IPS-11a (cell line): ENCODE results near the gene MSH5.

Experiments used
- H3K4me3 ChIP-seq: one replicate; pipeline ENCODE4 v1.5.1; 2013; ENCODE audit warnings: low read depth, low read length, control low read depth

The MSH5 gene

DNA sequence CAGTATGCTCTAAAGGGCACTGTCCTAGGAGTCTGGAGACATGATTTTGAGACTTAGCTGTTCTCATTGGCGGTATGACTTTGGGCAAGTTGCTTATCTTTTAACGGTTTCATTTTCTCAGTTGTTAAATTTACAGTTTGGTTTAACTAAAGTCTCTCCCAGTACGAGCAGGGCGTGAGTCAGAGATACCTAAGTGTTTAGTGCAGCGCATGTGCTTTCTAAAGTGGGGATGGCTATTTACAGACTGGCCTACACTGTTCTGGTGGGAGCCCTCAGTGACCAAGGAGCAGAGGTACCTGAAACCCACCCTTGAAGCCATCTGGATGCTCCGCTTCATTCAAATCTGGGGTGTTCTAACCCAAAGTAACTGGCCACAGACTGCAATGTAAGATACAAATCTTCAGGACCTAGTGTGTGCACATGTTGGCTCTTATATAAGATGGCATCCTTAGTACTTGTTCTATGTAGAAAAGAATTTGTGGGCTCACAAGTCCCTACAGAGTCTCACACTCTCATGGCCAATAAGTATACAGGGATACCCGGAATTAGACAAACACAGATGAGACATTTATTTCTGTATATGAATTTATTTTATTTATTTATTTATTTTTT is 10.7 kb downstream of the MSH5 start:
- H3K4me3 ChIP-seq, result no peak overlapping the region

DNA sequence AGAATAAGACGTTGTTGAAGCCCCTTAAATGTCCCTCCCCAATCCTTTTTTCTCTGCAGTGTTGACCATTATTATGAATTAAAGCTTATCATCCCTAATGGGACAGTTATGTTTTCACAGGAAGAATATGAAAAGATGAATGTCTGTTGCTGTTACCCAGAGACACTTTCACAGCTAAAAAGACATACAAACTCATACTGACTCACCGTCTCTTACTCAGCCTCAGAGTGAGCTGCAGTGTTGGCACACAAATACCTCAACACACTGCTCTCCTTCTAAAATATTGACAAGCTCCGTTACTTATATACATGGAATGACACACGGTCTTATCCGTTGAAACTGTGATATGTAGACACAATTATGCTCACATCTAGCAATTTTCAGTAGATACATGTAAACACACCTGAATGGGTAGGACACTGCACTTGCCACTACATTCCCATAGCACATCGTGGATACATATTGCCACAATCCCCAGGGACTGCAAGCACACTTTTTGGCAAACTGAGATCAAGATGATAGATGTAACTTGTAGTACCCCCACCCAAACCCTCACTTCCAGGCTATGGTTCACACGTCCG is 13.0 kb downstream of the MSH5 start:
- H3K4me3 ChIP-seq, result no peak overlapping the region

DNA sequence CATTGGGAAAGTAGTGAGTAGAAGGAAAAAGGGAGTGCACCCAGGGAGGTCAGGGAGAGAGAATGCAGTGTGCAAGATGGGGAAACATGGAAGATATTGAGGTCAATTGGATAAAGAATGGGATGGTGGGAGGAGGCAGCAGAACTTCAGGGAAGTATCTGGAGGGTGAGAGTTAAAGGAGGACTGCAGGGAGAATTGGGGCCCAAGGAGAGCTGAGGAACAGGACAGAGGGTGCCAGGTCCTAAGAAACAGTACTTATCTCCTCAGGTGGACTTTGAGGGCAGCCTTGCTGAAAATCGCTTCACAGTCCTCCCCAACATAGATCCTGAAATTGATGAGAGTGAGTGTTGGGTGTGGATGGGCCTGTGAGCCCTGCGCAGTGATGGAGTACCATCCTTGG is 18.5 kb downstream of the MSH5 start:
- H3K4me3 ChIP-seq, result no peak overlapping the region

DNA sequence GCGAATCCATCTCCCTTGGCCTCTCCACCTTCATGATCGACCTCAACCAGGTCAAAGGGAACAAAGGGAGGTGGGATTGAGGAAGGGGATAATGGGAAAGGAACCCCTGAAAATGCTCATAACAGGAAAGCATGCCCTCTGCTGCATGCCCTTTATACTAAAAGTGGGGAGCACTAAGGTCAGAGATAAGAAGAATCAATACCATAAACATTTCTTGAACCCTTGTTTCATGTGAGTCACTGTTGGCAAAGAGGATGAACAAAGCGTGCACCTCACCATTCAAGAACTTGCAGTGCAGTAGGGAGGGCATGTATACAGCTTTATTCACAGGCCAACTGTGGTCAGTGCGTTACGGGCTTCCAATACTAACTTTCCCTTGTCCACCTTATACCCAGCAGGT is 21.0 kb downstream of the MSH5 start:
- H3K4me3 ChIP-seq, result no peak overlapping the region

DNA sequence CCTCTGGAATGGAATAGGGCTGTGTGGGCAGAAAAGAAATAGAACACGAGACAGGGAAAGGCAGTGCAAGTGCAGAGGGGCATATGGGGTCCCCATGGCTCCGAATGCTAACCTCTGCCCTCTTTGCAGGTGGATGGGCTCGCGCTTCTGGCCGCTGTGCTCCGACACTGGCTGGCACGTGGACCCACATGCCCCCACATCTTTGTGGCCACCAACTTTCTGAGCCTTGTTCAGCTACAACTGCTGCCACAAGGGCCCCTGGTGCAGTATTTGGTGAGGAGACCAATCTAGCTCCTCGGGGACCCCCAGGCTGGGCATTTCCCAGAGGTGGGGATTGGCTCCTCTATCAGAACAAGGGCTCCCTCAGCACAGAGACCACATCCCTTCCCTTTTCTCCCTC is 21.5 kb downstream of the MSH5 start:
- no peak overlapping the region for H3K4me3 ChIP-seq

DNA sequence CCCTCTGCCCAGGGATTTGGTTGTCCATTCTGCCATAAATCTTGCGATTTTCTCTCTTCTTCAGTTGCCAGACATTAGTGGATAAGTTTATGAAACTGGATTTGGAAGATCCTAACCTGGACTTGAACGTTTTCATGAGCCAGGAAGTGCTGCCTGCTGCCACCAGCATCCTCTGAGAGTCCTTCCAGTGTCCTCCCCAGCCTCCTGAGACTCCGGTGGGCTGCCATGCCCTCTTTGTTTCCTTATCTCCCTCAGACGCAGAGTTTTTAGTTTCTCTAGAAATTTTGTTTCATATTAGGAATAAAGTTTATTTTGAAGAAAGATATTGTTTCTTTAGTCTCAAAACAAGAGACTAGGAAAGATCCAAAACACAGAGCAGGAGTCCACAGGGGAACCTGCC is 22.6 kb downstream of the MSH5 start, which contains the start of gene SAPCD1:
Gene SAPCD1, plus strand, starts transcription at position 301 of the 400 bp plus-strand sequence. CDS start 399 bp downstream, outside the sequence.
- H3K4me3 ChIP-seq, result no peak within 1 kb of the TSS

DNA sequence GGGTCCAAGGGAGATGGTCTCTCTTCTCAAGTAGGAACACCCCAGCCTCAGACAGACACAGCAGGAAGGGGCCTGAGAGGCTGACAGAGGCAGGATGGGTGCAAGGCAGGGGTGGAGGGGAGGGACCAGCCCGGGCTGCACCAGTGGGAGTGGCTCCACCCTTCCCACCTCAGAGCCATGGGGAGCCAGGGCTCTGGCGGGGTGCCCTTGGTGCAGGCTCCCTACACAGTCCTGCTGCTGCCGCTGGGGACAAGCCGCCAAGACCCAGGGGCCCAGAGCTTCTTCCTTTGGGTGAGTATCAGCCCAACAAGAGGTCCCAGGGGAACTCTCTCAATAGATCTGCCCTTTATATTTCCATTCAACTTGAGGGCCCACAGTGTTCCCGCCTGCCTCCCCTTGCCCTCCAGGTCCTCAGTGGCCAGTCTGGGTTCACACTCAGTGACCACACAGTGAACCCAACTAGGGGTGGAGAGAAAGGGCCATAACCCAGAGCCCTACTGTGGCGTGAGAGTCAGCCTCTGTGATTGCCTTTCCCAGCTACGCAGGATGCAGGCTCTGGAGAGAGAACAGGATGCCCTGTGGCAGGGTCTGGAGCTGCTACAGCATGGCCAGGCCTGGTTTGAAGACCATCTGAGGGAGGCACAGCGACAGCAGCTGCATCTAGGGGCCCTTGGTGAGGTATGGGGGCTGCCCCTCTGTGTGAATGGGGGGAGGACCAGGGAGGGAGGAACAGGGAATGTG is 23.2 kb downstream of the MSH5 start:
- no peak overlapping the region for H3K4me3 ChIP-seq

DNA sequence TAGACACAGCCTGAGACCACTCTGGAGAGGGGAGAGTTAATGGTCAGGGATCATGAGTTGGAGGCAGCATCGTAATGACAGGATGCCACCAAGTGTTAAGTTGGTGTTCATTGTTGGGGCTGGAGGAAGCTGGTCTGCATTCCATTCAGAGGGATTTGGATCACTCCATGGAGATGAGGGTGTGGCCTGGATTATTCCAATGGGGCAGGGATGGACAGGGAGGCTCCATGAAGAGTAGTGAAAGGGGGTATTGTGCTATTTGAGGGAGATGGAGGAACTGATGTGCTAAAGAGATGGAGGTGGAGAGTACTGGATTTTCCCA is 23.8 kb downstream of the MSH5 start:
- no peak overlapping the region for H3K4me3 ChIP-seq

DNA sequence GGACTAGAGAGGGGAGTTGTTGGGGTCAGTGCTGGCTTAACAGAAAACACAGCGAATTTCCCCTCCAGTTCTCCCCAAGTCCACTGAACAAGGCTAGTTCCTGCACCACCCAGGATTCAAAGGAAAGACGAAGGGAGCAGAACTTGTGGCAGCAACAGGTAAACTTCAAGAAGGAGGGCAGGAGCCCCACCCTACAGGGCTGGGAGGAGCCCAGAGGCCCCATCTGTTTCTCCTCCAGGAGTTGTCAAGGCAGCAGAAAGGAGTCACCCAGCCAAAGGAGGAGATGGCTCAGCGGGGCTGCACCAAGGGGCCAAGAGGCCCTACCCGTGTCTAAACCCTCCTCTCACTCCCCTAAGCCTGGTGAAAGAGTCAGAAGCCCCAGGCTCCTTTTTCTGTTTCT is 24.4 kb downstream of the MSH5 start:
- H3K4me3 ChIP-seq, result no peak overlapping the region

DNA sequence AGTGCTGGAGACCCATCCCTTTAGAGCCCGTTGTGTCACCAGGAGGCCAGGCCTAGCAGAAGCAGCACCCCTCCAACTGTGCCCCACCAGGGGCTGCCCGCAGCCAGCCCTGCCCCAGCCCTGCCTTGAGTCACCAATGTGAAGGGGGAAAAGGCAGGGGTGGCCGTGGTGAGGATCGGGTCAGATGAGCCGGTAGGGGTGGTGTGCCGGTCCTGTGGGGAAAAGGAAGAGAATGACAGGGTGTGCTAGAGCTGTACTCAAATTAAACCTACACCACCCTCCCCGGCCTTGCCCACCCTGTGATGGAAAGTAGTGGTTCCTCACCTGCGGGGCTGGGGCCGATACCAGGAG is 25.7 kb downstream of the MSH5 start:
- H3K4me3 ChIP-seq, result no peak overlapping the region

DNA sequence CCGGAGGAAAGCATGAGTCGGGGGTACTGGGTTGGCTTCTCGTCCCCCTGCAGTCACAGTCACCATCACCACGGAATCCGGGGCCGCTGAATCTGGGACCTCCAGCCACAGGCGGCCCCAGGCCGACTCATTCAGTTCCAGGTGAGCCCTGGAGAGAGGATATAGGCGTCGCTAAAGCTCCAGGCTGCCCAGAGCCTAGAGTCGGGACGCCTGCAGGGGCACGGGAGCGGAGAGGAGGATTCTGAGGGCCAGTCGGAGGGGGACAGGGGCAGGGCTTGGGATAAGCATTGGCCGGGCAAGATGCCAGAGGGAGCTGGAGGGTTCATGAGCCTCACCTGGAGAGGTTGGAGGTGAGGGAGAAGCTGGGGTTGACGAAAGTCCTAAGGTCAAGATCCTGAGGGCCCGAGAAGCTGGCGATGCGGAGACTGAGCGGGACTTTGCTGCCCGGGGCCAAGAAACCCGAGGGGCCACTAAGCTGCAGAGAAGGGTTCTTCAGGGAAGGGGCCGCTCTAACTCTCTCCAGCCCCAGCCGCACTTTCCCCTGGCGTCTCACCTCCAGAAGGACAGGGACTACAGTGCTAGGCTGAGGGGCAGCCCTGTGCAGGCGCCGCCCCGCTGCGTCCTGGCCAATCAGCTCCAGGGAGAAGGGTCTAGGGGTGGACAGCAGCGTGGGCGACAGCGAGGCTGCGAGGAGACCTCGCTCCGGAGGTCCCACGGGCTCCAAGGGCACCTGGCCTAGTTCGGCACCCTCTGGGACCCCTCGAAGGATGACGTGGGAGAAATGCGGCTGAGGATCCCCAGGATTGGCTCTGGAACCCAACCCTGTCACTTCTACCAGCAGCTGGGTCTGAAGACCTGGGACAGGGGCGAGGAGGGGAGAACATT is 26.3 kb downstream of the MSH5 start:
- no peak overlapping the region for H3K4me3 ChIP-seq

DNA sequence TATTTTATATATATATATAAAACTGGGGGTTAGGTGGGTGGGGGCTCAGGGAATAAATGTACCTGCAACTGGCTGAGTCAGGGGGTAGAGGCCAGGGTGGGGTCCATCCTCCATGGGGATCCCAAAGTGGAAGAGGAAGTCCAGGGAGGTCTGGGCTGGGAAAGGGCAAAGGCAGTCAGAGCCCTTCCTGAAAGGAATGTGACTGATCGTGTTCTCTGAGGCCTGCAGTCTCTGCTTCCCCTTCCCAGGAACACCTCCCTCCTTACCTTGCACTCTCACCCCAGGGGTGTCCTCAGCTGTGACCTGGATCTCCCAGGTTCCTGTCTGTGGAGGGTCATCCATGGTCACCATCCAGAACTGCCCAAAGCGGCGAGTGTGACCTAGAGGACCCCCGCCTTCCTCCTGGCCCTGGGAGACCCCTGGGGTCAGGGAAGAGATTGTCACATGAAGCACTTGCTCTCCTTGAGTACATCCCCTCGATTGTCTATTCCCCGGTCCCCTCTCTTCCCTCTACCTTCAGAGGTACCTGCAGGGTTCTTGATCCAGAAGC is 27.4 kb downstream of the MSH5 start:
- no peak overlapping the region for H3K4me3 ChIP-seq

DNA sequence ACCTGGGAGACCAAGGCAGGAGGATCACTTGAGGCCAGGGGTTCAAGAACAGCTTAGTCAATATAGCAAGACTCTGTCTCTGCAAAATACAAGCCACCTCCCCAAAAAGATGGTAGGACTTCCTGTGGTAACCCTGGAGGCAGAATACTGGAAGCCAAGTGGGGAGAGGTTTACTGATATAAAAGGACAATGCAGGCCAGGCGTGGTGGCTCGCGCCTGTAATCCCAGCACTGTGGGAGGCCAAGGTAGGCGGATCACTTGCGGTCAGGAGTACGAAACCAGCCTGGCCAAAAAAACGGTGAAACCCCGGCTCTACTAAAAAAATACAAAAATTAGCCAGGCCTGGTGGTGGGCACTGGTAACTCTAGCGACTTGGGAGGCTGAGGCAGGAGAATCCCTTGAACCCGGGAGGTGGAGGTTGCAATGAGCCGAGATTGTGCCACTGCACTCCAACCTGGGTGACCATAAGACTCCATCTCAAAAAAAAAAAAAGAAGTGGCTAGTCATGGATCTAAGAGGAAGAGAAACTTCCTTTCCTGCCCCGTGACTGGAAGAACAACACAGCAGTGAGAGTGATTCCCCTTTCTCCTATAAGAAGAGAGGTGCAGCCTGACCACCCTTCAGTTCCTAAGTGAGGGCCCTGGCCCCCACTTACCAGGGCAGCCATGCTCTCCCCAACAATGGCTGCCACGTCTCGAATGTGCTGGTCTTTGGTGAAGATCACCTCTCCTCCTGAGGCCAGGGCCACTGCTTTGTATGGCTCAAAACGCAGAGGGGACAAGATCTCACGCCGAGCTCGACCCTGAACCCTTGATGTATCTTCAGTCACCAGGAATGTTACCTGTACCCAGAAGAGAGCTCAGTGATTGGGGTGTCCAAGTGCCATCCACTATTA is 28.8 kb downstream of the MSH5 start:
- no peak overlapping the region for H3K4me3 ChIP-seq

DNA sequence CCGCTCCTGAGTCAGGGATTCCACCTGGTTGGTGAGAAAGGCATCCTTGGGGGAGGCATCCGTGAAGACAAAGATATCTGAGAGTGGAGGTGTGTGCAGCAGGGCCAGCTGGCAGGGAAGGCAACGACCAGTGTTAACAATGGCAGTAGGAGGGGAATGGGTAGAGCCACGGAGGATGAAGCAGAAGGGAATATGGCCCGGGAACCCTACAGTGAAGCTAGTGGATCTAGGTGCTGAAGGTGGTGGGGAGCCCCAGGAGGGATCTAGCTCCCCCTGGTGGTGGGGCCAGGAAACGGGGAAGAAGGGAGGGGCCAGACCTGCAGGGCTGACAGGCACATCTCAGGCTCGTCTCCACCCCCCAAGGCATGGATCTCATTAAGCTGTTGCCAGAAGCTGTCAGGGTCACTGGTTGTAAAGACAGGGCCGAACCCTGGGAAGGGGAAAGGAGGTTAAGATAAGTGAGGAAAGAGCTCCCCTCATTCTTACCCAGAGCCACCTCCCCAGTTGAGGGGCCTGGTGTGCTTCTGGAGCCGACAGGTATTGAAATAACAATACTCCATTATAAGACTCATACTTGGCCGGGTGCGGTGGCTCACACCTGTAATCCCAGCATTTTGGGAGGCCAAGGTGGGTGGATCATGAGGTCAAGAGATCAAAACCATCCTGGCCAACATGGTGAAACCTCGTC is 30.0 kb downstream of the MSH5 start:
- H3K4me3 ChIP-seq, result no peak overlapping the region

DNA sequence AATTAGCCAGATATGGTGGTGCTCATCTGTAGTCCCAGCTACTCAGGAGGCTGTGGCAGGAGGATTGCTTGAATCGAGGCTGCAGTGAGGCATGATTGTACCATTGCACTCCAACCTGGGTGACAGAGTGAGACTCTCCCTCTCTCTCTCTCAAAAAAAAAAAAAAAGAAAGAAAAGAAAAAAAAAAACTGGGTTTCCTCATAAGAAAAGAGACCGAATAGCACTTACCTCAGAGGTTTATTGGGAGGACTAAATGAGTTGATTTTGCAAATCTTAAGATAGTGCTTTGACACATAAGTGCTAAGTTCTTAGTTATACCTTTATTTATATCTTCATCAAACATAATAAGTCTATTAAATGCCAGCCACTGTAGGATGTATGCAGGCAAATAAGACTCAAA is 31.1 kb downstream of the MSH5 start:
- no peak overlapping the region for H3K4me3 ChIP-seq

DNA sequence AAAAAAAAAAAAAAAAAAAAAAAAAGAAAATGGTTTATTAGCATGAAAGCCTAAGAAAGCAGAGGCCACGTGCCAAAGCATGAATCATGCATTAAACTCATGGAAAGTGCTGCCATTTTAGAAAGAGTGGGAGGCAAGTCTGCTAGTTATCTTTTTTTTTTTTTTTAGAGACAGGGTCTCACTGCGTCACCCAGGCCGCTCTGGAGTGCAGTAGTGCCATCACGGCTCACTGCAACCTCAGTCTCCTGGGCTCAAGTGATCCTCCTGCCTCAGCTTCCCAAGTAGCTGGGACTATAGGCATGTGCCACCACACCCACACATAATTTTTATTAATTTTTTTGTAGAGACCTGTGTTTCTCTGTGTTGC is 32.2 kb downstream of the MSH5 start:
- H3K4me3 ChIP-seq, result no peak overlapping the region

DNA sequence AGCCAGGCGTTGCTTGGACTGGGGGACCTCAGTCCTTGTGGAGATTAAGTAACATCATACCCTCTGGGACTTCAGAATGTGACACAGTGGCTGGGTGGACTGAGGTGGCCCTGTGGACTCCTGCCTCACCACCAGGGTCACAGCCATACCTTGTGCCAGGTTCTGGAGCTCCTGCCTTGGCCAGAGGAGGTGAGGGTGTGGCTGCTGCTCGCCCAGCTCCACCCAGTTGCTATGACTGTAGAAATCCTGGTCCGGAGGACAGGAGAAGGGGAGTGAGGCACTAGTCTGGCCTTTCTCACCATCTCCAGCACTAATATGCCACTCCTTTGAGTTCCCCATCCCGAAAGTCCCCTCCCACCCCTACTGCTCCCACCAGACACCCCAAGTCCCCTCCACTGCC is 35.4 kb downstream of the MSH5 start:
- no peak overlapping the region for H3K4me3 ChIP-seq

DNA sequence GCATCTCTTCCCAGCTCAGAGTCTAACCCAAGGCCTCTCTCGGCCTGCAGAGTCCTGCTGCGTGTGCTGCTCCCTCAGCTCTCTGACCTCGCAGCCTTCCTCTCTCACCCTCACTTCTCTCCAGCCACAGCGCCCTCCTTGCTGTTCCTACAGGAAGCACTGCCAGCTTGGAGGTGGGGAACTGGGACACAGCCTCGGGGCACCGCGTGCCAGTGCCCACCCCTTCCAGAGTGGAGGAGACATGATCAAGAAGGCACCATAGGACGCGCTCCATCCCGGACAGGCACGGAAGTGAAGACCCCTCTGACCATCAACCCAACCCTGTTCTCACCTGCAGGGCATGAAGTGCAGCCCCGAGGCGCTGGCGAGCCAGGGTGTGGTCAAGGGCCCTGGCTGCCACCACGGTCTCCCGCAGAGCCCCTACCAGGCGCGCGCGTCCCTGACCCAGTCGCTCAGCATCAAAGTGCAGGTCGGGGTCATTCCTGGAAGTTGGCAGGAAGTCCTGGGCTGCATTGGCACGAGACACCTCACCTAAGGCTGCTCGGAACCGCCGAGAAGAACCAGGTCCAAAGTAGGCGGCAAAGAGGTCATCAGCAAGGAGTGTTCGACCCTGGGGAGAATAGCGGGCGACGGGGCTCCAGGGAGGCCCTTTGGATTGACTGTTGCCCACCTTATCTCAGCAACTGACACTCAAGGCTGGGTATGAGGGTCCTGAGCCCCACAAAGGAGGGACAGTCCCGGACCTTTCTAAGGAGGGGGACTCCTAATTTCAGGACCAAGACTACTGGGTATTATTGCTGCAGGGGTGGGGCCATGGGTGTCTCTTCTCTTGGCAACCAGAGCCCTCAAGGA is 36.1 kb downstream of the MSH5 start:
- no peak overlapping the region for H3K4me3 ChIP-seq

DNA sequence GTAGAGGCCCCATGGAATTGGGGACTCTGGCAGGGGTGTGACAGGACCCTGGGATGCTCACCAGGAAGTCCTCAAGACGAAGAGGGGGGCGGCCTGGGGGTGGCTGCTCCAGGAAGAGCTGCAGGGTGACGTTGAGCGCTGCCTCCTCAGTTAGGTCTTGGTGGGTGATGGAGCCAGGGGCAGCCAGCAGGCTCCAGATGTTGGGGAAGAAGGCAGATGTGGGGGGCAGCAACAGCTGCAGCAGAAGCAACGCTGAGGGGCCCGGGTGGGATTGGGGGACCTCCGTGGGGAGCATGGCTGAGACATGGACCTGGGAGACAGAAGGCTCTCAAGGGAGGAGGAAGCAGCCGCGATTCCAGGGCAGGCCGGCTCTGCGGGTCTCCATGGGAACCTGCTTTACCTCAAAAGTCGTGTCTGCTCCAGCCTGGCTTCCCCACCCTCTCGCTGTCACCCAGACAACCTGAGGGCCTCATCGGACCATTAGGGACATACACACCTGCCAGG is 36.7 kb downstream of the MSH5 start:
- no peak overlapping the region for H3K4me3 ChIP-seq
